AG04449 (cell line): ENCODE data around the gene KRT12.
A peak's percentile ranks its signal among the peaks of the same experiment; 100 is the strongest.

Source experiments
- CTCF ChIA-PET: fragments of 350-600 bp; formaldehyde crosslinking; extraction: SDS; loops from one replicate; lab custom pipeline; 2021; ENCODE audit warnings: antibody characterized with exemption; lab: Yijun Ruan, JAX
- POLR2A ChIA-PET: fragments of 400-600, 350-600 bp; formaldehyde crosslinking; extraction: SDS; loops from one replicate; lab custom pipeline; 2020; ENCODE audit warnings: antibody characterized with exemption, inconsistent platforms; lab: Yijun Ruan, JAX
- DNase-seq: peaks from one replicate; pipeline ENCODE4 v3.0.0-alpha.2; 2010; ENCODE audit warnings: low read depth, low spot score
- H3K4me3 ChIP-seq: 2 replicates; pipeline ENCODE4 v1.5.1; 2011; ENCODE audit warnings: low read depth, mild to moderate bottlenecking, control low read depth, low read length
- CTCF ChIP-seq: IDR thresholded peaks from one replicate; pipeline ENCODE4 v1.5.1; 2011; ENCODE audit warnings: mild to moderate bottlenecking, moderate library complexity, low read length, control low read depth, inconsistent platforms; ENCODE audit not compliant: insufficient read depth; ENCODE audit errors: missing control alignments

The KRT12 gene

GRCh38 chr17:40866838-40867237, at the start of gene KRT12:
Gene KRT12 (minus strand): TSS chr17:40867223. CDS start chr17:40867186, 37 bp downstream.
- no peak within 1 kb of the TSS for H3K4me3 ChIP-seq
- DNase-seq, result no peak
- no peak for TF ChIP-seq CTCF
- ChIA-PET POLR2A (no interaction called here), CTCF (interaction anchor here (1.2 to 4.3 kb wide), 4 partner anchors 10 to 796 kb away, joined by 3 to 22 read pairs (median 7); no protein-coding TSS in a partner anchor)

DNA sequence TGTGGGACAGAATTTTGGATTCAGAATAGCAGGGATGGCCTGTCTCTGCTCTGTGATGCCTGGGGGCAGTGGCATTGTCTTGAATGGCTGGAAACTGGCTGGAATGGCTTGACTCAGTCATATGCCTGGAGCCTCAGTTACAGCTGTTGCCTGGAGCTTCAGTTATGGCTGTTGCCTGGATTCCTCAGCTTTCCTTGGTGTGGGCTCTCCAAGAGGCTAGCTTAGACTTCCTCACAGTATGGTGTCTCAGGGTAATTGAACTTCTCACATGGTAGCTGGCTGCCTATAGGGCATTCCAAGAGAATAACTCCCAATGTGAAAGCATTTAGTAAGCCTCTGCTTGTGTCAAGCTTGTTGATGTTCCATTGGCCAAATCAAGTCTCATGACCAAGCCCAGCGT, 49.3 kb upstream of the KRT12 start:
- TF ChIP-seq CTCF, result no peak
- ChIA-PET POLR2A (interaction anchor here (0.6 to 1.1 kb wide), 2 partner anchors 632 to 772 kb away, joined by 3 read pairs; no protein-coding TSS in a partner anchor), CTCF (interaction anchor here (0.7 to 1.7 kb wide), 8 partner anchors 10 to 749 kb away, joined by 3 to 4 read pairs (median 3); no protein-coding TSS in a partner anchor)
- DNase-seq, result no peak
- no peak overlapping the region for H3K4me3 ChIP-seq

GRCh38 chr17:40915721-40916256, 48.8 kb upstream of the KRT12 start:
- peak; percentile 37 for DNase-seq
- no peak for TF ChIP-seq CTCF
- ChIA-PET CTCF (interaction anchor here (0.7 to 3.6 kb wide), 8 partner anchors 10 to 750 kb away, joined by 3 to 17 read pairs (median 3); no protein-coding TSS in a partner anchor), POLR2A (interaction anchor here (0.6 to 1.1 kb wide), 2 partner anchors 631 to 773 kb away, joined by 3 read pairs; no protein-coding TSS in a partner anchor)
- no peak overlapping the region for H3K4me3 ChIP-seq

DNA sequence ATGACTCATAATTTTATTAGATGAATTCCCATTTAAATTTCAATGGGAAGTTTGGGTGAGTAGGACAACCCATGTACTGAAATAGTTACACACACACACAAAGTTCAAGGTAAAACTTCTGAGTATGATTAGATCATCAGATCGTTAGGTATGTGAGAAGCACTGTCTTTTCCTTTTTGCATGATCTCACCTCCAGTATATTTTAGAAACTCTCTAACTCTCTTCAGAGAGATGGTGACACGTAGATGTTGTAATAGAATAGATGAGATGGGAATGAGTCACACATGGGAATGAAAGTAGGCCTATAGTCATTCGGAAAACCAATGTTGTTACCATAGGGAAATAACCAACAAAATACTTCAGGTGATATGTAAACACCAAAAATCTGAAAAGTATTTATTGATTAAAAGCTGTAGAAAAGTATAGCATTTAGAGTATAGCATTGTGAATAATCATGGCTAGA, 48.2 kb upstream of the KRT12 start:
- ChIA-PET POLR2A (interaction anchor here (1.3 kb wide), 1 partner anchor 39 kb away, joined by 3 read pairs; no protein-coding TSS in a partner anchor), CTCF (interaction anchor here (0.8 to 3.6 kb wide), 6 partner anchors 11 to 747 kb away, joined by 3 to 17 read pairs (median 3); no protein-coding TSS in a partner anchor)
- no peak overlapping the region for H3K4me3 ChIP-seq
- DNase-seq, result peak; percentile 94
- TF ChIP-seq CTCF, result no peak

DNA sequence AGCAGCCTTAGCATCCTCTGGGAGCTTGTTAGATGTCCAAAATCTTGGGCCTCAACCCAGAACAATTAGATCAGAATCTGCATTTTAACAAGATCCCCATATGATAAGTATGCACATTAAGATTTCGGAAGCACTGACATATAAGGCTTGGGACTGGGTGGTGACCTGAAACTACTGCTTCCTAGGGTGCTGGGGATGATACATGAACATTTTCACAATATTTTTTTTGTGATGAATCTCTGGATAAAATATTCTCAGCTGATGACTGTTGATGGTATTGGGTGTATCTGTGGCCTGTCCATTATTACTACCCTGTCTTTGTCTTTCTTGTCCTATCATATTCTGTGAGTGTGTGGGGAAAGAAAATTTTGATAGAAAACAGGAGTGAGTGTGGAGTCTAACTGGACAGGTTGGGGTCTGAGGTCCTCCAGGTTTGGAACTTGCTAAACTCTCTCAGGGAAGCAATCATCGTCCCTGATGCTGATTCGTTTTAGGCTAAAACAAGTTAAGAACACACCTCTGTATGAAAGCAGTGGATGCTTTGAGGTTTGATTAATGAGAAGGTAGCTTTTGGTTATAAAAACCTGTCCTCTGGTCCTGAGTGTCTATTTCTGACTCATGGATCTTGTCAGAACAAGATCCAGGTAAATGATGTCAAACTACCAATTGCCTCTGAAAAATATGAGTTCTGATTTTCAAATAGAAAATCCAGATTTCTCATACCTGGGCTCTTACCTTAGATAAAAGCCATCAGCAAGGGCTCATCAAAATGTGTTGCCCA, 47.2 kb upstream of the KRT12 start:
- TF ChIP-seq CTCF, result no peak
- POLR2A ChIA-PET, result interaction anchor here (0.6 to 1.3 kb wide), 3 partner anchors 40 to 145 kb away, joined by 3 to 4 read pairs (median 4); no protein-coding TSS in a partner anchor
- H3K4me3 ChIP-seq, result no peak overlapping the region
- CTCF ChIA-PET, result interaction anchor here (0.6 to 3.6 kb wide), 6 partner anchors 11 to 734 kb away, joined by 3 to 17 read pairs (median 8); partner anchors contain the start of gene KRTAP2-3
- DNase-seq, result no peak
